ENCODE measurements around the gene TYW1.
"Not testable (repeated sequence)": the region's sequence is repeated elsewhere in the genome, so short reads cannot be mapped to it uniquely, and the experiment has no call there.

GRCh38 chr7:67230029-67230428 lies 233.4 kb downstream of the TYW1 start:
- not testable (repeated sequence) for TF ChIP-seq POLR2AphosphoS5, TAF1 (IDR thresholded peaks at IDR 0.05; ENCODE audit: low read depth, low read length)

Measured in GM12891 (cell line).